Measurements from ENCODE around the gene MBNL3.

DNA sequence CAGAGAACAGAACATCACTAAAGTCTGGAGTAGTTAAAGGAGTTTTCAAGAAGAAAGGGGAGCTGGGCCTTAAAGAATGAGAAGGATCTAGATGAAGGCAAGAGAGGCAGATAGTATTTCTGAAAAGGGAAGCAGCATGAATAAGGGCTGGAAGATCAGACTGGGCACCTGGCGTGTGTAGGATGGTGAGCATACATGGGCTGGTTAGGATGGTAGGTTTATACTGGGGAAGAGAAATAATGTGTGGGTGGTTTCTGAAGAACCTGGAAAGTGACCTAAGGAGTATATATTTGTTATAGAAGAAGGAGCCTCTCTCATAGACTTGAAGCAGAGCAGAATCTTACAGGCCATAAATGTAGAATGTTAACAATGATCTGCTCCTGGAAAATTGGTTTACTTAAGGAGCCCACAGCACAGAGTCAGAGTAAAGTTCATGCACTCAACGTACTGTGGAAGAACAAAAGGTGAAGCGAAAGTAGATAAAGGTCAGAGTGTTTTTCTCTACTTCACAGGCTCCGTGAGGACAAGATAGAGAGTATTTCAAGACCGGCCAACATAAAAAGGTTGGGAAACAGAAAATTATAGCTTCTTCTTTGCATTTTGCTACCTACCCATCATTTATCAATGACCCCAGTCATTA, 35.8 kb downstream of the MBNL3 start:
- no peak for TF ChIP-seq POLR2AphosphoS5 (IDR thresholded peaks at IDR 0.05; ENCODE audit: borderline replicate concordance, low read depth, low read length)
- no peak for TF ChIP-seq EZH2 (IDR thresholded peaks at IDR 0.05)
- TF ChIP-seq FOXP2 (optimal IDR thresholded peaks at IDR 0.05; ENCODE audit: control extremely low read depth, extremely low read length, insufficient read depth) = no peak
